ENCODE results near the gene PTP4A1.
A peak's percentile ranks its signal among the peaks of the same experiment; 100 is the strongest.
"Not testable (repeated sequence)": the region's sequence is repeated elsewhere in the genome, so short reads cannot be mapped to it uniquely, and the experiment has no call there.

The PTP4A1 gene

DNA sequence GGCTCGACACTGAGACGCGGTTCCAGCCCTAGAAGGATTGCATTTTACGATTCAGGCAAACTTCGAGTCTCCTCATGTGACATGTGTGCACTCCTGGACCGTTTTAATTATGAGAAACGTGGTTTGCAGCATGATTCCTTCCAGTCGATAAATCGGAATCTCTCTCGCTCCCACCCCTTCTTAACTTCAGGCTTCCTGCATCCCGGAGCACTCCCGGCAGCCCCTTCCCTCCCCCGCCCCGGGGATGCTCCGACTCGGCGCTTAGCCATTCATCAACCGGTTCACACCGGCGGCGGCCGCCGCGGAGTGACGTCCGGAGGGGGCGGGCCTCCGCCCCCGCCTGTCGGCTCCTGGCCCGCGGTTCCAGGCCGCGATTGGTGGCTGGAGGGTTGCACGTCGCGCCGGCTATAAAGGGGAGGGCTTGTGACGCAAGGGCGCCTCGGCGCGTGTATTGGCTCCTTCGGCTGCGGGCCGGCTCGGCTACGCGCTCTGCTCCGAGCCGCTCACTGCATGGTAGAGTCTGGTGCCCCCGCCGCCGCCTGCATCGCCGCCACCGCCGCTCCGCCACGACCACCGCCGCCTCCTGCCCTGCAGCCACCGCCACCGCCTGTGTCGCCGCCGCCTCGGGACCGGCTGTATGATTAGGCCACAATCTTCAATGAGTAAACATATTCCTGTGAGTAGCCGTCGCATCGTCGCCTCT, at the start of gene PTP4A1, which contains the start of gene LOC128125822:
TSS of gene PTP4A1 (plus strand) at position 437 of the 703 bp plus-strand sequence. CDS start 4,401 bp downstream, outside the sequence.
TSS of gene LOC128125822 (plus strand) at position 437 of the 703 bp plus-strand sequence.
- peak; percentile 91 for DNase-seq (ENCODE audit: low spot score)

GRCh38 chr6:63522911-63523287, 49.4 kb upstream of the PTP4A1 start:
- DNase-seq (ENCODE audit: low spot score): not testable (repeated sequence)

GRCh38 chr6:63523630-63524029, 48.6 kb upstream of the PTP4A1 start:
- DNase-seq (ENCODE audit: low spot score): no peak

DNA sequence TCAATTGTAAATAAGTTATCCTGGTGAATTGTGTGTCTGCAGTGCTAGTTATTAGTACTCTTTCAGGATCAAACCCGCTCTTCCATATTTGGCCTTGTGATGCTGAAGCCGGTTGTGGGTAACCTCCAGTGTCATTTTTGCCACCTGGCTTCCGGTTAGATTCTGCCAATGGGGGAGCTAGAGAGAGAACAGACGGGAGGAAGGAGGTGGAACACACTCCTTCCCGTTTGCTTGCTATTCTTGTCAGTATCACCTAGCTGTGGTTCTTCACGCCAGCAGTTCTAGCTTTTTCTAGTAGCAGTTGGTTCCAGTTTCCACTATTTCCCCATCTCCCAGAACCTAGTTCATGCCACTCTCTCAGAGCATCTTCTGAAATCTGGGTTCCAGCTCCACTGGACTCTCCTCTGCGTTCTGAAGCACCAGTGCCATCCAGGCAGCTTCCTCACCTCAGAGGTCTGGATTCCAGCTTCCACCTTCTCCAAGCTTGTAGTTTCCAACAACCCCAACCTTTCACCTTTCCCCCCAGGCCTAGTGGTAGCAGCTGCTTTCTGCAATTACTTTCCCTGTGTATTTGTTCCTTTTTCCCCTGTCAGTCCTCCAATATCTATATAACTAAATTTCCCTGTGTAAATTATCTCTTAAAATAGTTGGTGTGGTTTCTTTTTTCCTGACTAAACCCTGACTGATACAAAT, 46.9 kb upstream of the PTP4A1 start:
- DNase-seq (ENCODE audit: low spot score): no peak

DNA sequence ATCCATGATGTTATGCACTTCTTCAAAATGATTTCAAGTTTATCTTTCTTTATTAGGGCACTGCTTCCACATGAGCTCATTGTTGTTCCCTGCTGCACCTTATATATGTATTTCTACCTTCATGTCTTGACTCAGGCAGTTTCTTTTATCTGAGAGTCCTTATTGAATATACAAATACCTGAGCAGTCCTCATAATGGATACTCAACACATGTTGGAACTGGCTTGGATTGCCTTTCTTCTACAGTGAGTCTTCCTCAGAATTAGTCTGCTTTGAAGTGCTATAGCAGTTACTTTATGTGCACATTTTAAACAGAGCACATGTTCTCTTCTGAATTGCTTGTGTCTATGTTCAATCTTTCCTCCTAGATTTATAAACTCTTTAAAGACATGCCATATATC, 45.3 kb upstream of the PTP4A1 start:
- no peak for DNase-seq (ENCODE audit: low spot score)

DNA sequence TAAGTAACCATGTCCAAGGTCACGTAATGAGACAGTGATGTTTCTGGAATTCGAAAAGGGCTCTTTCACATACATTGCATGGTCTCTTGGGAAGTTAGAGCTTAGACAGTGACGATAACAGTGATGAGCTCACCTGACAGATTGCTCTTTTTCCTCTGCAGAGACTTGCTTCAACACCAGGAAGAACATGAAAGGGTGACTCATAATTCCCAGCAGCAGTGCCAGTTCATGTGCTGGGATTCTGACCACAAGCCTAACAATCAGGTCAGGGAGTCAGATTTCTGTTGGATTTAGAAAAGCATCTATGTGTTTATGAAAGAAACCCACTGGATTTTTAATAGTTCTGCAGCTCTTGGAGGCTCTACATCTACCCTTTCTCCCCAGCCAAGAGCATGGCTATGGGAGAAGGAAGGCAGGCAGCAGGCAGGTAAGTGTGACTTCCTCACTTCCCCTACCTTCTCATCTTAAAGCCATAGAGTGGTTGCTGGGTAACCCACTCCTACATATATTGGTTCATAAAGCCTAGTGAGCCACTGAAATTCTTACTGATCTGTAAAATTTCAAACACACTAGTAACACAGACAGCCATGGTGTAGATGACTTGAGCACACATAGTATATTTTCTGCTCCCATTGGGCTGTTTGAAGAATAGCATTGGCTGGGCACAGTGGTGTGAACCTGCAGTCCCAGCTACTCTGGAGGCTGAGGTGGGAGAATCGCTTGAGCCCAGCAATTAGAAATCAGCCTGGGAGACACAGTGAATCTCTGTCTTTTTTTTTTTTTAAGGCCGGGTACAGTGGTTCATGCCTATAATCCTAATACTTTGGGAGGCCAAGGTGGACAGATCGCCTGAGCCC, 44.4 kb upstream of the PTP4A1 start:
- DNase-seq (ENCODE audit: low spot score): peak; percentile 27

DNA sequence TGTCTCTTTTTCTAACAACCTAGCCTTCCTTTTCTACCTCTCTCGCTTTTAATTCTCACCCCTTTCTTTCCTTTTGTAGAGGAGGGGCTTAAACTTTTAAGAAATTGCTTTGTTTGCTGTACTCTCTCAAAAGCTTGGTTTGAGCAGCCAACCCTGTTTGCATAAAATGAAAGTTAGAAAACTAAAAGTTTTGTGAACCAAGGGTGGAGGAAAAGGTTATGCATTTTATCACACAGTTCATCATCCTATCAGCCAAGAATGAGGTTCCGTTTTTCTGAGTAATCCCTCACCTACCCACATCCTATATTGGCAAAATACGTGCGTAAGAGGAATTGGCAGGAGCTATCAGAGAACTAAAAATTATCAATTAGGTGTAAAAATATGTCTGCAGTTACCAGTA, 42.8 kb upstream of the PTP4A1 start:
- no peak for DNase-seq (ENCODE audit: low spot score)

DNA sequence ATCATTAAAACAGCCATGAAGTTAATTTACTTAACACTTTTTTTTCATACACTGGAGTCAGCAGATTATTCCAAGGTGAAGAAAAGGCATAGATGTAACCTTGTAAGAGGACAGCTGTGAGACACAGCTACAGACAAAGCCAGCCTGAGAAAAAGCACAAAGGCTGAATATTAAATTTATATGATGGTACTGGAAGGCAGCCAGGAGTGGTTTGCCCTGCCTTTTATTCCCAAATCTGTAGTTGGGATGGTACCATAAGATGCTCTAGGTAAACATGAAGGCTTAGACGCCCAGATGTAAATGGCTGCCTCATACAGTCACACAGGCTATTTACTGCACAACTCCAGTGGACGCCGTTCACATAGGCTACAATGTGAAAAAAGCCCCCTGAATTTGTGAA, 42.1 kb upstream of the PTP4A1 start:
- no peak for DNase-seq (ENCODE audit: low spot score)

DNA sequence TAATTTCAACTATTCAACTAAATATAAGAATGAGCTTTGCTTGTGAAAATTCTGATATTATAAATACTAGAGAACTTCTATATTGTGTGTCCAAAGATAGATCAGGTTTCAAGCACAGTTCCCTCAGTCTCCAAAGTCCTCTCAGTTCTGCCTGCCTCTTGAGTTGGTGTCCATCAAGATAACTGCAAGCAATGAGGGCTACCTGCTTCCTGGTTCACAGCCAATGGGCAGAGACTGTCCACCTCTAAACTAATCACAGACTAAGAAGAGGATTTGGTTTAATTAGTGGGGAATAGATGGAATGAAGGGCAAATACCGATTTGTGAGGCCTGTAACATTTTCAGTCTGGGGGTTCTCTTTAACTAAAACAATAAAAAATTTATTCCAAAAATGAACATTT, 41.3 kb upstream of the PTP4A1 start:
- DNase-seq (ENCODE audit: low spot score): no peak

- no peak for DNase-seq (ENCODE audit: low spot score)
Observed at GRCh38 chr6:63533026-63533425, 39.3 kb upstream of the PTP4A1 start.

DNA sequence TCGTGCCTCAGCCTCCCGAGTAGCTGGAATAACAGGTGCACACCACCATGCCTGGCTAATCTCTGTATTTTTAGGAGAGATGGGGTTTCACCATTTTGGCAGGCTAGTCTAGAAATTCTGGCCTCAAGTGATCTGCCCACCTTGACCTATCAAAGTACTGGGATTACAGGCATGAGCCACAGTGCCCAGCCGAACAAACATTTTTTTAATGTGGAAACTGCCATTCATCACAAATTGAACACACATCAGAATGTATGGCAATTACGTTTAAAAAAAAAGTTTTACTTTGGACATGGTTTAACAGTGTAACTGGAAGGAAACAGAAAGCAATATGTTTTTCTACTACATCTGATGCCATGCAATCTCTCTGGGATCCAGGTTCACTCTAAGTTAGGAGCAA, 38.3 kb upstream of the PTP4A1 start:
- DNase-seq (ENCODE audit: low spot score): no peak

GRCh38 chr6:63537201-63537958, 34.9 kb upstream of the PTP4A1 start:
- no peak for DNase-seq (ENCODE audit: low spot score)

DNA sequence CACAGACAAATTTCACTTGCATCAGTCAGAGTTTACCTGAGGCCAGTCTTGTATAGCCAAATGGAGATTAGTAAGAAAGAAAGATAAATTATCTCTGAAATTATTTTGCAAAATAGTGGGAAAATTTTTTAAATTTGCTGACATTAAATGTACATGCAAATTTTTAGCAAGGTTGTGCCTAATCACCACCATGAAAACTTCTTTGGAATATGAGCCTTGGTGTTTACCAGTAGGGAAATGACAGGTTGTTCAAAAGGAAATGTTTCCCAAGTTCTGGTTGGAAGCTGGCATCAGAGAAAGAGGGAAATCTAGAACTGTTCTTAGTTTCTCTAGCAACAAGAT, 34.4 kb upstream of the PTP4A1 start:
- no peak for DNase-seq (ENCODE audit: low spot score)

GRCh38 chr6:63538550-63538949, 33.7 kb upstream of the PTP4A1 start:
- DNase-seq (ENCODE audit: low spot score): no peak

DNA sequence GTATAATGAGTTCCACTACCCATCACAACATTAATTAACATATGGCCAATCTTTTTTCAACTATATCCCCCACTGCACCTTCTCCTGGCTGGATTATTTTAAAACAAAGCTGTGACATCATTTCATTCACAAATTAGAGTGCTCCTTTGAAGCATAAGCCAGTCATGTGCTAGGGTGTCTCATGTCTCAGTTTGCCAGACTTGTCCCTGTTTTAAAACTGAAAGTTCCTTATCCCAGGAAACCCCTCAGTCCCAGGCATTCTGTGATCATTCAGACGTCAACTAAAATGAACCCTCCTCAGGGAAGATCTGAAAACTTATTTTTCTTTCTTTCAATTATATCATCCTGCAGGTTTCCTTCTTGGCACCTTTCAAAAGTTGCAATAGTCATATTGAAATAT, 29.3 kb upstream of the PTP4A1 start:
- DNase-seq (ENCODE audit: low spot score): no peak

- no peak for DNase-seq (ENCODE audit: low spot score)
Observed at GRCh38 chr6:63543982-63544381, 28.3 kb upstream of the PTP4A1 start.

DNA sequence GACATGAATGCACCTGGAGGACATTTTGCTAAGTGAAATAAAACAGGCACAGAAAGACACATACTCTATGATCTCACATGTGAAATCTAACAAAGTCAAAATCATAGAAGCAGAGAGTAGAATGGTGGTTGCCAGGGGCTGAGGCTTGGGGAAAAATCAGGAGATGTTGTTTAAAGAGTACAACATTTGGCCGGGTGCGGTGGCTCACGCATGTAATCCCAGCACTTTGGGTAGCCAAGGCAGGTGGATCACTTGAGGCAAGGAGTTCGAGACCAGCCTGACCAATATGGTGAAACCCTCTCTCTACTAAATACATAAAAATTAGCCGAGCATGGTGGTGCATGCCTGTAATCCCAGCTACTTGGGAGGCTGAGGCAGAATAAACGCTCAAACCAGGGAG, 26.0 kb upstream of the PTP4A1 start:
- no peak for DNase-seq (ENCODE audit: low spot score)

DNA sequence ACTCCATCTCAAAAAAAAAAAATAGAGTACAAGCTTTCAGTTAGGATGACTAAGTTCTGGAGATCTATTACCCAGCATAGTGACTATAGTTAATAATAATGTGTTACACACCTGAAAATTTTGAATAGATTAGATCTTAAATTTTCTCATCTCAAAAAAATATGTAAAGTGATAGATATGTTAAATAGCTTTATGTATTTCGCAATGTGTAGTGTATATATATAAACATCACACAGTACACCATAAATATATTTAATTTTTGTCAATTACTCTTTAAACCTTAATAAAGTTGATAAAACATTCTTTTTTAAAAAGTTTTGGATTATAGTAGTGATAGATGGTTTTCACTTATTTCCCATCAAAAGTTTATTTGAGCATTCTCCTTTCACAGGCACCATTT, 25.6 kb upstream of the PTP4A1 start:
- no peak for DNase-seq (ENCODE audit: low spot score)

DNA sequence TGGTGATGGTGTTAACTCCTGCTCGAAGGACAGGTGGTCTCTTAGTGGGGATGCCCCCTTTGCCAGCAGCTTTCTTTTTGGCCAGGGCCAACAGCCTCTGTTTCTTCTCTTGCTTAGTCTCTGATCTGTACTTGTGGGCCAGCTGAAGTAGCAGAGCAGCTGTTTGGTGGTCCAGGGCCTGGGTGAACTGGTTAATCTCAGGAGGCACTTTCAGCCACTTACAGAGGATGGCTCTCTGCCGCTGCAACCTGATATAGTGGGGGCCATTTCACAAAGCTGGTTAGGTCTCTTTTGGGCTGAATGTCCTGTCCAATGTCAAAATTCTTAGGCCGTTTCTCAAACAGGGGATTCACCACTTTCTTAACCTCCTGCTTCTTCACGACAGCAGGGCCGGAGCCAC, 23.2 kb upstream of the PTP4A1 start:
- no peak for DNase-seq (ENCODE audit: low spot score)

GRCh38 chr6:63553208-63553607, 19.1 kb upstream of the PTP4A1 start:
- no peak for DNase-seq (ENCODE audit: low spot score)

DNA sequence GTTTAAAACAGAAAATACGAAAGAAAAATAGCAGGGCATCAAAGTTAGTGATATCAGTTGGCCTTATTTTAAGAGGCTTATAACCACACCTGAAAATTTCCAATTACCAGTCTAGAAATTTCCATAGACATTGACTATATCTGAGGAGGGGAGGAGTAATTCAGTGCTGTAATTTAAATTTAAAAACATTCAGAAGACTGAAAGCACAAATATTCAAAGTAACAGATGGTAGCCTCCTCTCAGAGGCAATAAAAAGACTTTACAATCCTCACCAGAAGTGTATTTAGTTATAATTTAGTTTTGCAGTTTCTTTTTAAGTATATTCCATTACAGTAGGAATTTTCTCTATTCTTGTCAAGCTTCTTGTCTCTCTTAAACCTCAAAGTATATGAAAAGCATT, 18.4 kb upstream of the PTP4A1 start:
- no peak for DNase-seq (ENCODE audit: low spot score)

DNA sequence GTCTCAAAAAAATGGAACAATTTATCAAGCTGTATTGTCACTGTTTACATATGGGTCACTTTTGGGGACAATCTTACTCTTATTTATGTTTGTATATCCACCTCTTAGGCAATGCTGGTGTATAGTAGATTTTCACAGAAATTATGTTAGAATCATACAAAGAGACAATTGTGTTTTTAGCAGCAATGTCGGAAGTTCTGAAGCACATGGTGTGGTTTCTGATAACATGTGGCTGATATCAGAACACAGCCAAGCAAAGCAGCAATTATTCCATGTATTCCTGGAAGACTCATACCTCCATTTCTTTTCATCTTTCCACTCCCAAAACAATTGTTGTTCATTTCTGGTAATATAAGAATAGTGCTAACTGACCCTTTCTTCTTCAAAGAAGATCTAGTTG, 17.5 kb upstream of the PTP4A1 start:
- DNase-seq (ENCODE audit: low spot score): no peak
